Stimulated activated naive CD8-positive, alpha-beta T cell treated with anti-CD3 and anti-CD28 coated beads, Interleukin-15, Interleukin-2, amounts not matched to agents 100 ng/mL and 50 ng/mL, for 24 hours (primary cell): ENCODE results near the gene HNRNPH2.

ENCODE experiments used
- H3K27ac Mint-ChIP-seq: one replicate; pipeline ENCODE4 v1.8.0; 2021; ENCODE audit warnings: mild to moderate bottlenecking, mixed read lengths
- H3K27me3 Mint-ChIP-seq: one replicate; pipeline ENCODE4 v1.8.0; 2021; ENCODE audit warnings: mixed read lengths
- H3K36me3 Mint-ChIP-seq: one replicate; pipeline ENCODE4 v1.8.0; 2021; ENCODE audit warnings: low read depth, mixed read lengths
- H3K4me1 Mint-ChIP-seq: one replicate; pipeline ENCODE4 v1.8.0; 2021; ENCODE audit warnings: low read depth, mixed read lengths
- H3K4me3 Mint-ChIP-seq: one replicate; pipeline ENCODE4 v1.8.0; 2021; ENCODE audit warnings: mild to moderate bottlenecking, mixed read lengths
- H3K9me3 Mint-ChIP-seq: one replicate; pipeline ENCODE4 v1.8.0; 2021; ENCODE audit warnings: mixed read lengths

Gene HNRNPH2

DNA sequence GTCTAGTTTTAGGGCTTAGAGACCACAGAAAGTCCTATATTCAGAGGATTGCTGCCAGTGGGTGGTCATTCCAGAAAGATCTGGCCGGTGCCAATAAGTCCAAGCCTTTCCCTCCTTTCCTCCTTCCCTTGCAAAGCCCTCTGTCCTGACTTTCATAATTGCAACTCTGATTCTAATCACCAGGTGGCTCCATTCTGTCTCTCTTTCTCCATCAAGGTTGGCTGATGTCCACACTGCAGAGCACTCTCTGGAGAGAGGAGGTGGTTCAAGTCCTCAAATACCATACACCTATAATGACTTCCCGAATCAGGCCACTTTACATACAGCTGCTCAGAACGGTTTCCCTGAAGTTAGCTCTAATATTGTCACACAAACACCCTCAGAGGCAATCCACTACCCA lies 54.9 kb downstream of the HNRNPH2 start:
- no peak overlapping the region for H3K4me3 Mint-ChIP-seq
- H3K36me3 Mint-ChIP-seq: no peaks in the 10 kb centered on the region
- no peaks in the 10 kb centered on the region for H3K4me1 Mint-ChIP-seq
- H3K27me3 Mint-ChIP-seq: no peaks in the 10 kb centered on the region
- H3K9me3 Mint-ChIP-seq: no peaks in the 10 kb centered on the region
- no peak overlapping the region for H3K27ac Mint-ChIP-seq
